Kidney capillary endothelial cell (primary cell): ENCODE measurements around the gene EME1.

Experiments
- DNase-seq: peaks from one replicate; pipeline ENCODE4 v3.0.0-alpha.2; 2018; ENCODE audit warnings: low spot score

The EME1 gene

DNA sequence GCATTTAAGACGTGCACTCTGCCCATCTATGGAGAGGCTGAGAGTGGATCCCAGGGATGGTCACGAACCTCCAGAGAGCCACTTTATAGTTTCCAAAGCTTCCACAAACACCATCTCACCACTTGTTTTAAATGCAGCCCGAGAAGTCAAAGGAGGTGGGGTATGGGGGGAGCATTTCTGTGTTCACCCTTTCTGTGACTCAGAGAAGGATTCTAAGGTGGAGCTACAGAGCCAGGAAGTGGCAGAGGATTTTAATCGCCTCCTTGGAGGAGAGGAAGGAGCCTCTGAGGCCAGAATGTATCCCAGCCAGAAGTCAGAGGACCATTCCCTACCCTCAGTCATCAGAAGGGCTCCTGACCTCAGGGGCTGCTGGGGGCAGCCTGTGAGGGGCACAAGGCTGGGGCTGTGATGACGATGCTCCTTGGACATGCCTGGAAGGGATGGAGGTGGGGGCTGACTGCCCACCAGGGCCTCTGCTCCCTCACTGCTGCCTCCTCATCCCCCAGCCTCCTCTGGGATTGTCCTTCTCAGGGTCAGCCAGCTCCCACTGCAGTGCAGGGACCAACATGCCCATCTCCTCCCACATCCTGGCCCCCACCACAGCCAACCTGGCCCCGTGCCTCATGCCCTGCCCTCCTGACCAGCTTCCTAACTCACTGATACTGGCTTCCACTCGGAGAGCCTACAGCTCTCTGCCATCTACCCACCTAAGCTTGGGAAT lies 24.3 kb upstream of the EME1 start:
- DNase-seq: peak; percentile 34

DNA sequence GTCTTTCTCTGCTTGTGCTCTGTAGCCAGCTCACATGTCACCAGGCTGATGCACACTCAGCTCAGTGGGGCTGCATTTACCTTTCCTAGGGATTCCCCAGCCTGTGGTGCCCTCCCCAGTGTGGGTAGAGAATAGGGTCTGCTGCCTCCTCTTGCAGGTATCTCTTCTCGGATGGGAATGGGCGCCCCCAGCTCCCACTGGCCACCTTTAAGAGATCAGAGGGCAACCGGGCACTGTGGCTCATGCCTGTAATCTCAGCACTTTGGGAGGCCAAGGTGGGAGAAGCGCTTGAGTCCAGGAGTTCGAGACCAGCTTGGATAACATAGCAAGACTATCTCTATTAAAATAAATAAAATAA lies 23.8 kb upstream of the EME1 start:
- no peak for DNase-seq

DNA sequence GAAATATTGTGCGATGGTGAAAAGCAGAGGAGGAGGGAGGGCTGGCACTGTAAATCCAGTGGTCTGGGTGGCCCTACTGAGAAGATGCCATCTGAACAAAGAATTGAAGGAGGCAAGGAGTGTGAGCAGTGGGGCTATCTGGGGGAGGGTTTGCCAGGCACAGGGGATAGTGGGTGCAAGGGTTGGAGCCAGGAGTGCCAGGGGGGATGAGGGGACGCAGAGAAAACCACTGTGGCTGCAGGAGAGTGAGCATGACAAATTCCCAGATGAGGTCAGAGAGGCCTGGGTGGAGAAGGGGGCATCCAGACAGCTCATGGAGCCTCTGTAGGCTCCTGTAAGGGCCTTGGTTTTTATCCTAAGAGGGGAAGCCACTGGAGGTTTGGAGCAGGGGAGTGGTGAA lies 22.3 kb upstream of the EME1 start:
- DNase-seq: no peak

DNA sequence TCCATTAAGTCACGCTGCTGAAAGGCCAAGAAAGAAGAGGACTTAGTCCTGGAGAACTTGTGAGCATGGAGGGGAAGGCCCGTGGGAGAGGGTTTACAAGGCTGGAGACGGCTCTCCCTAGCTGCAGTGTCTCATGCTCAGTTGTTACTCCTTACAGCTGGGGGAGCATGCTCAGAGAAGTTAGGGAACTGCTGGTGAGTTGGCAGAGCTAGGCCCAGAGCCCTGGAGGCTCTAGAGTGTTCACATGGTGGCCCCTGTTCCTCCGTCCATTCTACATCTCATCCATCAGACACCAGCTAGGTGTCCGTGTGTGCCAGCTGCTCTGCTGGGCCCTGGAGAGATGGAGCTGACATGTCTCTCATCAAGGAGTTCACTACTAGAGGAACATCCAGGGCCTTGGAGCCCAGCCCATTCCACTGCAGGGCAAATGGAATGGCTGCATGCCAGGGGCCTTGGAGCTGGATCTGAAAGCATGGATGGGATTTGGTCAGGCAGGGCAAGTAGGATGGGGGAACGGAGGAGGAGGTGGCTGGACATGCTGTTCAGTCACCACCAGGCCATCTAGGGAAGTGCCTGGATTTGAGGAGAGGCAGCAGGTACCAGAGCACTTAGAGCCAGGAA lies 20.8 kb upstream of the EME1 start:
- DNase-seq: no peak

DNA sequence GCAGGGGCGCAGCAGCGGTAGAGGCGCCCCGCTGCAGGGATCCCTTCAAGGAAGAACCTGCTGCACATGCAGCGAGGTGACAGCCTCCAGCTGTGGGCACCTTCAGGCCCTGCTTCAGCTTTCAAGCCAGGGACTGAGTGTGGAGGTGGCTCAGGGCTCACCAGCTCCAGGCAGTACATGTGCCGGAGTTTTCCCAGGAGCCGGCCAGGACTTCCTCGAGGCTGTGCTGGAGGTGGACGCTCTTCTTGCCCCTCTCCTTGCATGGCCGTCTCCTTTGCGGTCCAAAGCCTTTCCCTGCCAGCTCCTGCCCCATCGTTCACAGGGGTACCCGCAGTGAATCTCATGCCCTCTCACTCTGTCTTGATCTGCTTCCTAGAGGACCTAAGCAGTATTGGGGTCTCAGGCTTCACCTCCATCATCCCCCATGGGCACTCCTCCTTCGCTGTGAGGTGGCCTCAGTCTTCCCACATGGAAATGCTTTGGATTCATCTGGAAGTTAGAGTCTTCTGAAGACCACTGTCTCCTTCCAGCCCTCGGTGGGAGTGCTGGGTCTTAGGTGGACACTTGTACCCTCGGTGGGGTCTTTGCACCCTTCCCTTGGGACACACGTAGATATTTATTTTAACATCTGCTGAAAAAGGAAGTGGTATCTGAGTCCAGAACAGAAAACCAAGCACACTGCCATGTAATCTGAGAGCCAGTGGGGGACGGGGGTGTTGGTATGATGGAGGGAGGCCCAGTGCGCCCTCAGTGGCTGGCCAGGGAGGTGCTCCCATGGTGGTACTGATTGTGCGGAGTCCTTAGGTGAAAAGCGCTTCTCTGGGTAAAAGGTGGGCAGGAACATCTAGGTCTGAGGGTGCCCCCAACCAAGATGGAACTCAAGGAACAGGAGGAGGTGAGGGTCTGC lies 20.1 kb upstream of the EME1 start:
- no peak for DNase-seq

DNA sequence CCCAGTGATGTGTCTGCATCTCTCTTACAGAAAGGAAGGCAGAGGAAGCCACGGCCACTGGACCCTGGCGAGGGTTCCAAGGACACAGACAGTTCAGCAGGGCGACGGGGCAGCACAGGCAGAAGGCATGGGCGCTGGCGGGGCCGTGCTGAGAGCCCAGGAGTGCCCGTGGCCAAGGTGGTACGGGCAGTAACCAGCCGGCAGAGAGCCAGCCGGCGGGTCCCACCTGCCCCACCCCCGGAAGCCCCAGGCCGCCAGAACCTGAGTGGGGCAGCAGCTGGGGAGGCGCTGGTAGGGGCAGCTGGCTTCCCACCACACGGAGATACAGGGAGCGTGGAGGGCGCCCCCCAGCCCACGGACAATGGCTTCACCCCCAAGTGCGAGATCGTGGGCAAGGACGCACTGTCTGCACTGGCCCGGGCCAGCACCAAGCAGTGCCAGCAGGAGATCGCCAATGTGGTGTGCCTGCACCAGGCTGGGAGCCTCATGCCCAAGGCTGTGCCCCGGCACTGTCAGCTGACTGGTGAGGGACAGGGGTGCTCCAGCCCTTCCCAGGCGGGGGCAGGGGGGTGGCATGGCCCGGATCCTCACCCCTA lies 19.3 kb upstream of the EME1 start:
- no peak for DNase-seq

DNA sequence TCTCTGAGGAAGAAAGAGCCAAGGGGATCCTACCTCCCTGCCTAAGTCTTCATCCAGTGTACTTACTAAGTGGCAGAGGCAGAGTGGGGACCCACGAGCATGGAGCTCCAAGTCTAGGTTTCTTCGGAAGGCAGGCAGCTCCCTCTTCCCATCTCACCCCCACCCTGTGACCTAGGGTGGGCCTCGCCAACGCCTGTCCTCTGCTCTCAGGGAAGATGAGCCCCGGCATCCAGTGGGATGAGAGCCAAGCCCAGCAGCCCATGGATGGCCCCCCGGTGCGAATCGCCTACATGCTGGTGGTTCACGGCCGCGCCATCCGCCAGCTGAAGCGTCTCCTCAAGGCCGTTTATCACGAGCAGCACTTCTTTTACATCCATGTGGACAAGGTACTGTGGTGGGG lies 18.8 kb upstream of the EME1 start:
- no peak for DNase-seq

DNA sequence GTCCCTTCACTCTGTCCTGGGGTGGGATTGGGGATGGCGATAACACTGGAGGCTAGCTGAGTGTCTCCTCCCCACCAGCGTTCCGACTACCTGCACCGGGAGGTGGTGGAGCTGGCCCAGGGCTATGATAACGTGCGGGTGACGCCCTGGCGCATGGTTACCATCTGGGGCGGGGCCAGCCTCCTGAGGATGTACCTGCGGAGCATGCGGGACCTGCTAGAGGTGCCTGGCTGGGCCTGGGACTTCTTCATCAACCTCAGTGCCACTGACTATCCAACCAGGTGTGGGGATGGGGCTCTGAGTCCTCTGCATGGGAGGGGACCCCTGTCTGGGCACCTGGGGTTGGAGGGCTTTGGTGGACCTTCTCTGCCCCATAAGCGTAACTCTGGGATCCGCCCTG lies 18.3 kb upstream of the EME1 start:
- no peak for DNase-seq

DNA sequence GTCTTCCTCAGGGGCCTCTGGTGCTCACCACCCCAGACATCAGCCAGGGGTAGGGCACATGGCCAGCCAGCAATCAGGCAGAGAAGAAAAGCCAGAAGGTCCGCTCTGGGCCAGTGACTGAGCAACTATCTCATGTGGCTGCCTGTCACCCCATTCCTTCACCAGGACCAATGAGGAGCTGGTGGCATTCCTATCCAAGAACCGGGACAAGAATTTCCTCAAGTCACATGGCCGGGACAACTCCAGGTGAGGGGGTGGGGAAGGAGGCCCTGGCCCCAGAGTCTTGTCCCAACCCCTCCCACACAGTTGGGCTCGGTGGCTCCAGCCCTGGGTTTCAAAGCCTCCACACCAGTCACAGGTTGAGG lies 17.7 kb upstream of the EME1 start:
- DNase-seq: no peak

DNA sequence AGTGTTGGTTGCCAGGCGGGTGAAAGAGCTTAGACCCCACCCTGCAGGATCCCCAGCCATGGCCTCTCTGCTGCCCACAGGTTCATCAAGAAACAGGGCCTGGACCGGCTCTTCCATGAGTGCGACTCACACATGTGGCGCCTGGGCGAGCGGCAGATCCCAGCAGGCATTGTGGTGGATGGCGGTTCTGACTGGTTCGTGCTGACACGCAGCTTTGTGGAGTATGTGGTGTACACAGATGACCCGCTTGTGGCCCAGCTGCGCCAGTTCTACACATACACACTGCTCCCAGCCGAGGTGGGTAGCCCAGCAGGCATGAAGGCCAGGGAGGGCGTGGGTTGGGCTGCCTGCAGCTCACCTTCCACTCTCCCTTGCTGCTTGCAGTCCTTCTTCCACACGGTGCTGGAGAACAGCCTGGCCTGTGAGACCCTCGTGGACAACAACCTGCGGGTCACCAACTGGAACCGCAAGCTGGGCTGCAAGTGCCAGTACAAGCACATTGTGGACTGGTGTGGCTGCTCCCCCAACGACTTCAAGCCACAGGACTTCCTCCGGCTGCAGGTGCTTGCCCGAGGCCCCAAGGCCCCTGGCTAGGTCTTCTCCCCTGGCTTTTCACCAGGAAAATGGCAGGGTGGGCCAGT lies 17.2 kb upstream of the EME1 start:
- DNase-seq: no peak

DNA sequence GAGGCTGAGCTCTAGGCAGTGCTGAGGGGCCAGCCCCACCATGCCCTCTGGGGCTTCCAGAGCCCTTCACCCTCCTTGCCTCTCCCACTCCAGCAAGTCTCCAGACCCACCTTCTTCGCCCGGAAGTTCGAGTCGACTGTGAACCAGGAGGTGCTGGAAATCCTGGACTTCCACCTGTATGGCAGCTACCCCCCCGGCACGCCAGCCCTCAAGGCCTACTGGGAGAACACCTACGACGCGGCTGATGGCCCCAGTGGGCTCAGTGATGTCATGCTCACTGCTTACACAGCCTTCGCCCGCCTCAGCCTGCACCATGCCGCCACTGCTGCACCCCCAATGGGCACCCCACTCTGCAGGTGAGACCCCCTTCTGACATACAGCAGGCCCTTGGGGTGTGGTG lies 16.6 kb upstream of the EME1 start:
- DNase-seq: no peak

DNA sequence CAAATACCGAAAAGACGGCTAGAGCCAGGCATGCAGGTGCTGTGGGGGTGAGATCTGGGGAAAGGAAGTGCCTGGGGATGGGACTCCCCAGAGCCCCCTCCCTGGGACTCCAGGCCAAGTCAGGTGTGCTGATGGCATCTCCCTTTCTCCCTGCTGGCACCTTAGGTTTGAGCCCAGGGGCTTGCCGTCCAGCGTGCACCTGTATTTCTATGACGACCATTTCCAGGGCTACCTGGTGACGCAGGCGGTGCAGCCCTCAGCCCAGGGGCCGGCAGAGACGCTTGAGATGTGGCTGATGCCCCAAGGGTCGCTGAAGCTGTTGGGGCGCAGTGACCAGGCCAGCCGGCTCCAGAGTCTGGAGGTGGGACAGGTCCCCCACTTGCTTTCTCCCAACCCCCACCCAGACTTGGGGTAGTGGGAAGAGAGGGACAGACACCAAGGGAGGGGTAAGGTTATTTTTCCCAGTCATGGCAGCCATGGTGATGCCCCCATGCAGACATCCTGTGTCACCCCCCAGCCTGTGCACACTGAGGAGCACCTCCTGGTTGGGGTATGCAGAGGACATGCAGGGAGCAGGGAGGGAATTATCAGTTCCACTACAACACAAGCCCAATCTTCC lies 16.0 kb upstream of the EME1 start:
- DNase-seq: no peak

DNA sequence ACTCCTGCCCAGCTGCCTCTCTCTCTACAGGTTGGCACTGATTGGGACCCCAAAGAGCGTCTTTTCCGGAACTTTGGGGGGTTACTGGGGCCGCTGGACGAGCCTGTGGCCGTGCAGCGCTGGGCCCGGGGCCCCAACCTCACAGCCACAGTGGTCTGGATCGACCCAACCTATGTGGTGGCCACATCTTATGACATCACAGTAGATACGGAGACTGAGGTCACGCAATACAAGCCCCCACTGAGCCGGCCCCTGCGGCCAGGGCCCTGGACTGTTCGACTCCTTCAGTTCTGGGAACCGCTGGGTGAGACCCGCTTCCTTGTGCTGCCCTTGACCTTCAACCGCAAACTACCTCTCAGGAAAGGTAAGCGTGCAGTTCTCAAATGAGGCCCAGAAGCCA lies 14.9 kb upstream of the EME1 start:
- DNase-seq: no peak

DNA sequence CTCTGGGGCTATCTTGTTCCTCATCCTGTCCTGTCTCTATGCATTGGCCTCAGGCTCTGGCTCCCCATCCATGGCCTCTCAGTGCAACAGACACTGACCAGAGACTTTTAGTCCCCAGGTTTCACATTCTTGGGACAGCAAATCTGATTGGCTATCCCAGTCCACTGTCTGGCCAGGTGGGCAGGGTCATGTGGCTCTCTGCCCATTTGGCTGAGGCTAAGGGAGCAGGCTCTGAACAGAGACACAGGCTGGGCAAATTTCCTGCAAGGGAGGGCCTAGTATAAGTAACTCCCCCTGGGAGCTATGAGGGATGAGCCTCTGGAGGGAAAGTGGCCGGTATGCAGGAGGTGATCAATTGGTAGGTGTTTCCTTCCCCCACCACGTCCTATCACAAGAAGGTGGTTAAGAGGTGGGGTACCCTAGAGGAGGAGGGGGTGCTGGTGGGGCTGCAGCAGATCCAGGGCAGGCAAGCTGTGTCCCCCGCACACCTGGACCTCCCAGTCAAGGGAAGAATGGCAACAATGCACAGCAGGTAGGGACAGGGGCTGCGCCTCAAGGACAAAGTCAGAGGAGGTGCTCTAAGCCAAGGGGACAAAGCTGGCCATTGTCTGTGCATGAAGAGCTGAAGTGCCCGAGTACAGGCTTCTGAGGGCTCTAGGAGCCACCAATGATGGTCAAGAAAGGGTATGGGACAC lies 13.9 kb upstream of the EME1 start:
- no peak for DNase-seq

DNA sequence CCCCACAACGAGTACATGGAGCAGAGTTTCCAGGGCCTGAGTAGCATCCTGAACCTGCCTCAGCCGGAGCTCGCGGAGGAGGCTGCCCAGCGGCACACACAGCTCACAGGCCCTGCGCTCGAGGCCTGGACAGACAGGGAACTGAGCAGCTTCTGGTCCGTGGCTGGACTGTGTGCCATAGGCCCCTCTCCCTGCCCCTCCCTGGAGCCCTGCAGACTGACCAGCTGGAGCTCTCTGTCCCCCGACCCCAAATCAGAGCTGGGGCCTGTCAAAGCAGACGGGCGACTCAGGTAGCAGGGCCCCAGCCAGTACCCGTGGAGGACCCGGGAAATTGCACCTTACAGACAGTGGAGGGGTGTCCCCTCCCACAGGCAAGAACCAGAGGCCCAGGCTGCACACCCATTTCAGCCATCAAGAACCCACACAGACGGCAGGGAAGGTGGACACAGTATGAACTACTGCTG lies 13.0 kb upstream of the EME1 start:
- DNase-seq: no peak

DNA sequence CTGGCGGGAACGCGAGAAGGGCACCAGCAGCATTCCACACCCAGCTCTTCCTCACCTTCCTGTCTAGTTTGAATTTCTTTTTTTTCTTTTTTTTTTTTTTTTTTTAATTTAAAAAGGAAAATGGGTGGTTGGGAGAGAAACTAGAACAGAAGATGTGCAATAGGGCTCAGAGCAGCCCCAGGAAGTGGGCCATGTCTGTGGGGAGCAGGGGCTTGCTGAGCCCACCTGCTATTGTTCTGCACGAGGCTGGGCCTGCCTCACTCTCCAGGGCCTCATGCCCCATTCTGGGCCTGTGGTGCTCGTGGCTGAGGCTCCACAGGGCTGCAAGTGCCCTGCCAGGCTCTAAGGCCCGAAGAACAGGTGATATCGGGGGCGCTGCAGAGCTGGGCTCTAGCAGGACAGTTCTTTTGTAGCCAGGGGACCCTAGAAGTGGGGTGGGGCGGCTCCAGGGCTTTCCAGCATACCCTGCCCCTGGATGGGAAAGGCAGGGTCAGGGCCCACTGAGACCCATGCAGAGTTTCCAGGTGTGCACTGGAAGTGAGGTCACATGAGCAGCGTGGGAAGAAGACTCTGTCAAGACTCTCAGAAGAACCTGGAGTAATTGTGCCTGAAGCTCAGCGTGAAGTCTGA lies 12.4 kb upstream of the EME1 start:
- no peak for DNase-seq

DNA sequence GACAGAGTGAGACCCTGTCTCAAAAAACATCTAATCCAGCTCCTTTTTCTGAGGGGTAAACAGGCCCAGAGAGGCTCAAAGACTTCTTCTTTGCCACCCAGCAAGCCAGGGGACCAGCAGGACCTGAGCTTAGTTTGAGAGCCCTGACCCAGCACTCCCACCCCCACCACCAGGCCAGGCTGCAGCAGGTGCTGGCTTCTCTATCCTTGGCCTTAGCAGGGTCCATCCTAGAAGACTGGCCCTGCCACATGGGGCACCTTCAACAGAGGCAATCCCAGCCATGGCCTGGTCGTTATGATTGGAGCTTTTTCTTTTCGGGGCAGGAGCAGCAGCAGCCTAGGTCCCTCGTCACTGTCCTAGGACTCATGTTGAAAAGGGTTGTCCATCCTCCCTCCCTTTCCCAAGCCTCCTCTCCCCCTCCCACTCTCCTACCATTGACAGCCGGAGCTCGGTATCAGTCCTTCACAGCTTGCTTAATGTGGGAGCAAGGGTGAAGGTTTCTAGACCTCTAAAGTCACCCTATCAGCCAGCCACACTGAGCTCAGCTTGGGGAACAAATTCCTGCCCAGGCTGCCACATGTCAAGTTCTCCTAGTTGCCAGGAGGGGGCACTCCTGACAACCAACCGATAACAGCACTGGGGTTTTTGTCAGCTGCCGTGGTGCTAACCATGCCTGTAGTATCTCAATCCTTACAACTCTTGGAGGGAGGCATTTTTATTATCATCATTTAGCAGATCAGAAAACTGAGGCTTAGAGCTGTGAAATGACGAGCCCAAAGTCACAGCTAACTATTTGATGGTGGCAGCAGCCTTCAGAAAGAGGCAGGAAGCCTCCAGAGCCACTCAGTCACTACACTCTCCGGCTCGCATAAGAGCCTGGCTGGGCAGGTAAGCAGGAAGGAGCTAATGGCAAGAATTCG lies 11.2 kb upstream of the EME1 start:
- peak; percentile 51 for DNase-seq

DNA sequence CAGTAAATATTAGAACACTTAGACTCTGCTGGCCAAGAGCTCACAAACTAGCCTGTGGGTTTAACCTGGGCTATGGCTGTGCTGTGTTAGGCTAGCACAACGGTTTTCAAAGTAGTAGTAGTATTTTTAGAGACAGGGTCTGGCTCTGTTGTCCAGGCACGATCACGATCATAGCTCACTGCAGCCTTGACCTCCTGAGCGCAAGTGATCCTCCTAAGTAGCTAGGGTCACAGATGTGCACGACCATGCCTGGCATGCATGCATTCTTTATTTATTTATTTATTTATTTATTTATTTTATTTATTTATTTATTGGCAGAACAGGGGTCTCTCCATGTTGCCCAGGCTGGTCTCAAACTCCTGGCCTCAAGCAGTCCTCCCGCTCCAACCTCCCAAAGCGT lies 10.4 kb upstream of the EME1 start:
- no peak for DNase-seq

DNA sequence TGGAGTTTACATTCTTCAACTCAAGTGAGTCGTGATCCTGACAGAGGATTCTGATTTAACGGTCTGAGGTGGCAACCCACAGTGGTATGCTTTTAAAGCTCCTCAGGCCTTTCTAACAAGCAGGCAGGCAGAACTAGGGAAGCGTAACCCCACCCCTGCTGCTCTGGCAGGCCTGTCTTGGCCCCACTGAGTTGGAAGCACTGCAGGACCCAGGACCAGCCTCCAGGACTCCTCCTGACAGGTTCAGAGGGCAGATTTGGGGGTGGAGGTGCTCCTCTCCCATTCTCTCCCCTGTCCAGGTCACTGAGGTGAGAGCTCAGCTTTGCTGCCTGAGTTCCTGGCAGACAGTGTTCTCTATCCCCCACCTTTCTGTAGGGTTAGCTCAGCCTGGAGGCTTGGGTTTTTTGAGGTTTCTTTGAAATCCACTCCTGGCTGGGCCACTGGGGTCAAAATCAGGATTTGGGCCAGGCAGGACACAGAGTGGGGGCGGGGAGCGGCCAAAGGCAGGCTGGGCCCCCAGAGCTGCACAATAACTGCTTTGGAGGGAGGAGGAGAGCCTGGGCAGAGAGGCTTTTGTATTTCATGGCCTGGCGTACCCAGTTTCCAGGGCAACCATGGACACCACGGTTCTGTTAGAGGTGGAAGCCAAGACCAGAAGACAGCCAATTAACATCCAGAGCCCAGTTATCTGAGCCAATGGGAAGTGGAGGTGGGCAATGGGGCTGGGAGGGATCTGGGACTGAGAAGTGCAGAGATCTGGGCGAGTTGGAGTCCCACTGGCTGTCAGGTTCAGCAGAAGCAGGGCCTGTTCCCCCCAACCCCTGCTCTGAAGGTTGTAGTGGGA lies 9.6 kb upstream of the EME1 start:
- no peak for DNase-seq
